ENCODE results near the gene TATDN2. TPM values are rescaled to one million over a fixed set of nuclear protein-coding genes. Genes with fewer than 3 reads are reported as not detected.

TATDN2 gene
- total RNA-seq, 1 experiment from 2014 or later, result 30.4 TPM

- ChIA-PET POLR2A (interaction anchor here (0.6 kb wide), 1 partner anchor 57 kb away, joined by 4 read pairs; the partner anchor contains the start of gene VHL), CTCF (no interaction called here)
- H3K4me1 ChIP-seq (ENCODE audit: control insufficient read depth, insufficient read depth, low read length), result peaks cover 68% of the 10 kb centered on the region
- no TSS peak for BruUV-seq (replicated peaks)
- DNase-seq (ENCODE audit: low read depth, low spot score), result no peak
- no peaks in the 10 kb centered on the region for H3K9me3 ChIP-seq (ENCODE audit: control insufficient read depth, insufficient read depth, low read depth, low read length)
- intact Hi-C loops (cut with micrococcal nuclease; ENCODE audit: unreplicated experiment), result no loop called here
- ATAC-seq, result peak; percentile 57
- no peak; the same call in 1 of the 2 replicates for TF ChIP-seq POLR2AphosphoS5 (IDR thresholded peaks at IDR 0.05; ENCODE audit: low read depth, low read length)
- peak overlapping the region; percentile 91 for H3K27ac ChIP-seq (ENCODE audit: low read length)
- no peaks in the 10 kb centered on the region for H3K27me3 ChIP-seq (ENCODE audit: control insufficient read depth, insufficient read depth, low read length)
- H3K4me3 ChIP-seq (ENCODE audit: low read depth in 2 of 2, low read length in 2 of 2), result no peak overlapping the region
- in situ Hi-C loops (cut with HindIII; ENCODE audit: low pct_unique_long_range_greater_than_20kb, low sequenced_read_pairs), result no loop called here
- H3K36me3 ChIP-seq (ENCODE audit: control insufficient read depth, insufficient read depth, low read length), result no peaks in the 10 kb centered on the region; the same call in 1 of the 2 replicates
These were observed 49.3 kb upstream of the TATDN2 start for GRCh38 chr3:10198761-10199649.

GRCh38 chr3:10204921-10205320 is 43.3 kb upstream of the TATDN2 start:
- H3K4me1 ChIP-seq (ENCODE audit: control insufficient read depth, insufficient read depth, low read length), result peaks cover 49% of the 10 kb centered on the region
- TF ChIP-seq TCF7L2 (IDR thresholded peaks at IDR 0.05; ENCODE audit: low read depth, low read length), result no peak
- TF ChIP-seq REST (IDR thresholded peaks at IDR 0.05; ENCODE audit: insufficient read depth in 1 of 2, low read depth in 2 of 2, low read length in 1 of 2), result no peak
- no peak for TF ChIP-seq POLR2AphosphoS5 (IDR thresholded peaks at IDR 0.05; ENCODE audit: low read depth, low read length)
- no peak for TF ChIP-seq SIN3A (IDR thresholded peaks at IDR 0.05; ENCODE audit: borderline replicate concordance, insufficient read depth, low read depth, low read length)
- no peak for TF ChIP-seq CTCF (IDR thresholded peaks at IDR 0.05)
- no peak for ATAC-seq

More at GRCh38 chr3:10204921-10205320, 43.3 kb upstream of the TATDN2 start:
- Histone ChIP-seq H3K9me3 (ENCODE audit: control insufficient read depth, insufficient read depth, low read depth, low read length) (no peaks in the 10 kb centered on the region), H3K27ac (ENCODE audit: low read length) (peak overlapping the region; percentile 96), H3K27me3 (ENCODE audit: control insufficient read depth, insufficient read depth, low read length) (no peaks in the 10 kb centered on the region), H3K4me3 (ENCODE audit: low read depth in 2 of 2, low read length in 2 of 2) (no peak overlapping the region), H3K36me3 (ENCODE audit: control insufficient read depth, insufficient read depth, low read length) (no peaks in the 10 kb centered on the region; the same call in 1 of the 2 replicates)
- no TSS peak for BruUV-seq (replicated peaks)
- CTCF ChIA-PET, result interaction anchor here (2.2 kb wide), 1 partner anchor 13 kb away, joined by 16 read pairs; no protein-coding TSS in a partner anchor
- intact Hi-C loops (cut with micrococcal nuclease; ENCODE audit: unreplicated experiment), result no loop called here
- in situ Hi-C loops (cut with HindIII; ENCODE audit: low pct_unique_long_range_greater_than_20kb, low sequenced_read_pairs), result no loop called here
- no peak for DNase-seq (ENCODE audit: low read depth, low spot score)
- POLR2A ChIA-PET, result interaction anchor here (0.6 kb wide), 1 partner anchor 18 kb away, joined by 4 read pairs; no protein-coding TSS in a partner anchor
